ENCODE measurements around the gene MARK3. TPM values are rescaled to one million over a fixed set of nuclear protein-coding genes. Genes with fewer than 3 reads are reported as not detected.

The MARK3 gene
- total RNA-seq, 1 experiment from 2014 or later = 81.9 TPM

- Histone ChIP-seq H2BK5ac (ENCODE audit: insufficient read length, low read length) (no peak overlapping the region), H2BK15ac (ENCODE audit: low read depth, low read length) (no peak overlapping the region), H2BK20ac (ENCODE audit: low read depth, low read length, poor library complexity, severe bottlenecking) (no peak overlapping the region), H4K20me1 (ENCODE audit: control insufficient read depth, insufficient read depth, insufficient read length) (no peaks in the 10 kb centered on the region), H3K27ac (ENCODE audit: insufficient read length, low read depth, low read length) (no peak overlapping the region), H4K8ac (replicated peaks; ENCODE audit: insufficient read length, low read depth, low read length) (no peak overlapping the region), H3K14ac (ENCODE audit: insufficient read depth, low read length) (no peak overlapping the region), H3K4ac (ENCODE audit: low read depth, low read length) (no peak overlapping the region), H3K79me2 (ENCODE audit: insufficient read depth, low read length) (no peaks in the 10 kb centered on the region), H3K27me3 (ENCODE audit: insufficient read depth, low read length) (no peaks in the 10 kb centered on the region), H3K18ac (ENCODE audit: insufficient read length, low read depth, low read length) (no peak overlapping the region), H2BK12ac (ENCODE audit: insufficient read length, low read depth, low read length) (no peak overlapping the region), H3K9me3 (ENCODE audit: control insufficient read depth, low read depth, low read length) (no peaks in the 10 kb centered on the region), H3T11ph (ENCODE audit: low read length) (no peak overlapping the region), H3K9ac (ENCODE audit: extremely low read depth, insufficient read length, low read length) (no peak overlapping the region), H2AK5ac (ENCODE audit: insufficient read length, low read length) (no peak overlapping the region), H3K79me1 (ENCODE audit: insufficient read depth, low read depth, low read length, poor library complexity, severe bottlenecking) (no peaks in the 10 kb centered on the region), H4K5ac (ENCODE audit: insufficient read length, low read depth, low read length) (no peak overlapping the region), H2AFZ (ENCODE audit: low read length) (no peak overlapping the region), H3K56ac (ENCODE audit: insufficient read length, low read depth, low read length) (no peak overlapping the region), H3K23me2 (ENCODE audit: insufficient read length, low read depth, low read length, poor library complexity, severe bottlenecking) (no peaks in the 10 kb centered on the region), H3K4me1 (ENCODE audit: insufficient read depth, low read length) (no peaks in the 10 kb centered on the region), H4K91ac (ENCODE audit: insufficient read length, low read depth, low read length) (no peak overlapping the region), H3K4me2 (ENCODE audit: insufficient read depth, insufficient read length, low read length) (no peak overlapping the region), H3K23ac (ENCODE audit: insufficient read length, low read depth, low read length) (no peak overlapping the region), H2BK120ac (ENCODE audit: low read depth, low read length, poor library complexity, severe bottlenecking) (no peak overlapping the region)
- Mint-ChIP-seq H3K27me3 (ENCODE audit: low read depth) (no peaks in the 10 kb centered on the region), H3K27ac (no peak overlapping the region), H3K9me3 (no peaks in the 10 kb centered on the region), H3K36me3 (ENCODE audit: insufficient read depth in 1 of 3, low read depth in 3 of 3) (peaks cover 28 to 63% (median 47%) of the 10 kb centered on the region in 3 experiments), H3K4me3 (no peak overlapping the region), H3K4me1 (no peaks in the 10 kb centered on the region)
- DNase-seq = no peak
- 0 out of 3 replicates have a peak, but pooled peaks have one; percentile 14 for TF ChIP-seq CTCF (conservative IDR thresholded peaks at IDR 0.05)
- WGBS (ENCODE audit: extremely low coverage, insufficient read length, low lambda C conversion rate) = no CpG with 5 or more reads among the region's 3 CpGs
These were observed 122.5 kb downstream of the MARK3 start for GRCh38 chr14:103507751-103508150.

Measured in H9 (cell line).